Mesendoderm (in vitro differentiated cells): ENCODE results near the gene PCSK6.

Experiments
- DNase-seq: peaks from one replicate; pipeline ENCODE4 v3.0.0; 2013
- H2AK5ac ChIP-seq: 2 replicates; pipeline ENCODE4 v1.6.1; 2013; ENCODE audit warnings: low read length, inconsistent platforms
- H2BK120ac ChIP-seq: 2 replicates; pipeline ENCODE4 v1.6.1; 2013; ENCODE audit warnings: low read depth, mild to moderate bottlenecking, low read length, moderate library complexity, mixed read lengths
- H2BK15ac ChIP-seq: replicated peaks from 2 replicates; pipeline ENCODE4 v1.6.1; 2013; ENCODE audit warnings: low read depth, mild to moderate bottlenecking, moderate library complexity
- H2BK5ac ChIP-seq: 2 replicates; pipeline ENCODE4 v1.6.1; 2013; ENCODE audit warnings: low read length, inconsistent platforms
- H3K18ac ChIP-seq: 2 replicates; pipeline ENCODE4 v1.6.1; 2013; ENCODE audit warnings: mild to moderate bottlenecking, low read length, mixed read lengths
- H3K23ac ChIP-seq: one replicate; pipeline ENCODE4 v1.6.1; 2013; ENCODE audit warnings: low read length
- H3K27ac ChIP-seq: 2 replicates; pipeline ENCODE4 v1.5.1; 2013; ENCODE audit warnings: low read depth, mild to moderate bottlenecking, inconsistent platforms, low read length, moderate library complexity
- H3K27me3 ChIP-seq: 2 replicates; pipeline ENCODE4 v1.6.1; 2013; ENCODE audit warnings: low read length, control low read depth, mild to moderate bottlenecking, inconsistent platforms; ENCODE audit not compliant: insufficient read depth, poor library complexity
- H3K36me3 ChIP-seq: 2 replicates; pipeline ENCODE4 v1.6.1; 2013; ENCODE audit warnings: low read length, inconsistent platforms; ENCODE audit not compliant: control insufficient read depth, insufficient read depth
- H3K4ac ChIP-seq: one replicate; pipeline ENCODE4 v1.6.1; 2013; ENCODE audit warnings: low read depth, mild to moderate bottlenecking, low read length, moderate library complexity
- H3K4me1 ChIP-seq: 2 replicates; pipeline ENCODE4 v1.6.1; 2013; ENCODE audit warnings: low read depth, low read length, inconsistent platforms; ENCODE audit not compliant: control insufficient read depth
- H3K4me2 ChIP-seq: 2 replicates; pipeline ENCODE4 v1.6.1; 2013; ENCODE audit warnings: low read length
- H3K4me3 ChIP-seq: 2 replicates; pipeline ENCODE4 v1.5.1; 2013; ENCODE audit warnings: mild to moderate bottlenecking, low read length
- H3K56ac ChIP-seq: one replicate; pipeline ENCODE4 v1.6.1; 2013; ENCODE audit warnings: low read length
- H3K79me1 ChIP-seq: 2 replicates; pipeline ENCODE4 v1.6.1; 2013; ENCODE audit warnings: low read length, inconsistent platforms
- H3K79me2 ChIP-seq: 2 replicates; pipeline ENCODE4 v1.6.1; 2013; ENCODE audit warnings: mild to moderate bottlenecking, low read length; ENCODE audit not compliant: control insufficient read depth, insufficient read depth
- H3K9ac ChIP-seq: 2 replicates; pipeline ENCODE4 v1.6.1; 2013; ENCODE audit warnings: low read length, inconsistent platforms
- H4K5ac ChIP-seq: one replicate; pipeline ENCODE4 v1.6.1; 2013; ENCODE audit warnings: low read length
- H4K8ac ChIP-seq: one replicate; pipeline ENCODE4 v1.6.1; 2013; ENCODE audit warnings: low read depth, mild to moderate bottlenecking, control low read depth, low read length, moderate library complexity
- WGBS: extraction: QIAGEN DNeasy Blood & Tissue Kit; methylation state at CpG from one replicate; pipeline ENCODE4 v1.1.7; 2013; ENCODE audit warnings: low lambda C conversion rate, missing lambda C conversion rate; ENCODE audit not compliant: insufficient coverage; ENCODE audit errors: extremely low coverage; 5-methylcytosine and 5-hydroxymethylcytosine counted together

PCSK6 gene

GRCh38 chr15:101437209-101437608, 52.3 kb downstream of the PCSK6 start:
- H2BK15ac ChIP-seq = no peak overlapping the region
- no peak overlapping the region for H2AK5ac ChIP-seq
- H2BK5ac ChIP-seq = no peak overlapping the region
- no peak overlapping the region for H4K5ac ChIP-seq
- H3K9ac ChIP-seq = no peak overlapping the region
- no peak overlapping the region for H3K27ac ChIP-seq
- H3K56ac ChIP-seq = no peak overlapping the region
- H3K23ac ChIP-seq = no peak overlapping the region
- no peak overlapping the region for H4K8ac ChIP-seq
- no peaks in the 10 kb centered on the region for H3K79me2 ChIP-seq
- H3K27me3 ChIP-seq = no peaks in the 10 kb centered on the region
- no peaks in the 10 kb centered on the region for H3K4me1 ChIP-seq
- H3K36me3 ChIP-seq = no peaks in the 10 kb centered on the region
- H3K18ac ChIP-seq = no peak overlapping the region
- DNase-seq = no peak
- H2BK120ac ChIP-seq = no peak overlapping the region
- no peak overlapping the region for H3K4me2 ChIP-seq
- no CpG with 5 or more reads among the region's 12 CpGs for WGBS
- no peaks in the 10 kb centered on the region for H3K79me1 ChIP-seq
- no peak overlapping the region for H3K4ac ChIP-seq
- no peak overlapping the region for H3K4me3 ChIP-seq

DNA sequence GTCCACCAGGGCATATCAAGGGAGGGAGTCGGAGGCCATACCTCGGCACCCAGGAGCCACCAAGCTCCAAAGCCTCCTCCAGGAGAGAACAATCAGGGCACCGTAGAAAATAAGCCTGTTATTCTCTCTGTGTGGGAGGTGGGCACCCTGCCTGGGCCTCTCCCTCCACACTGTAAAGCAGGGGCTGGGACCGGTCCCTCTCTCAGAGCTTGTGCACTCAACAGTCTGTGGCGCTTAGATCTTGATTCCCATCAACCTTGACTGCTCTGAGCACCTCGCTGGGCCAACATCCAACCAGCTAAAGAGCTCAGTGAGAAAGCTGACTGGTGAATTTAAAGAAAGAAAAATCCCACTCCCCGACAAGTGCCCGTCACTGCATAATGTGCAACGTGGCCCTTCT, 53.0 kb downstream of the PCSK6 start:
- Histone ChIP-seq H2BK15ac (no peak overlapping the region), H3K4ac (no peak overlapping the region), H3K27me3 (no peaks in the 10 kb centered on the region), H3K27ac (no peak overlapping the region), H3K56ac (no peak overlapping the region), H3K79me1 (no peaks in the 10 kb centered on the region), H3K18ac (no peak overlapping the region), H3K23ac (no peak overlapping the region), H3K4me3 (no peak overlapping the region), H2AK5ac (no peak overlapping the region), H4K5ac (no peak overlapping the region), H2BK120ac (no peak overlapping the region), H3K79me2 (no peaks in the 10 kb centered on the region), H3K36me3 (no peaks in the 10 kb centered on the region), H3K4me2 (no peak overlapping the region), H2BK5ac (no peak overlapping the region), H4K8ac (no peak overlapping the region), H3K4me1 (no peaks in the 10 kb centered on the region), H3K9ac (no peak overlapping the region)
- DNase-seq = no peak
- no CpG with 5 or more reads among the region's 9 CpGs for WGBS

DNA sequence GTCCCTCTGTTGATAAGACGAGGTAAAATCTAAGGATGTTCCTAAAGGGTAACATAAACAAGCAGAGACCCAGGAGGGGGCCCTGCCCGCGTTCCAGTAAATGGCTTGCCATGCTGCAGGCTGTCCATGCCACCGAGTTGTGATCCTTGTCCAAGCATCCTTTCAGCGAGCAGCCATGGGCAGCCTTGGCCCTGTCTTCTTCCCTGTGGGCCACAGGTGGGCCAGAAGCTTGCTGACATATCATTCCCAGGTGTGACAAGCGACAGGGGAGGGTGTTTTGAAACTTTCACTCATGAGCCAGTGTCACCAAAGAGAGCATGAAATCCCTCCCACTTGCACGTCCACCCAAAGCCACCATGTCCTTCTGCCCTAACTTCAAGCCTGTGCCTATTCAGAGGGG, 53.7 kb downstream of the PCSK6 start:
- Histone ChIP-seq H2BK5ac (no peak overlapping the region), H3K56ac (no peak overlapping the region), H3K18ac (no peak overlapping the region), H3K79me1 (no peaks in the 10 kb centered on the region), H3K4me2 (no peak overlapping the region), H4K5ac (no peak overlapping the region), H3K79me2 (no peaks in the 10 kb centered on the region), H2BK15ac (no peak overlapping the region), H3K4ac (no peak overlapping the region), H2BK120ac (no peak overlapping the region), H3K27ac (no peak overlapping the region), H3K4me1 (no peaks in the 10 kb centered on the region), H3K36me3 (no peaks in the 10 kb centered on the region), H3K4me3 (no peak overlapping the region), H3K27me3 (no peaks in the 10 kb centered on the region), H3K23ac (no peak overlapping the region), H3K9ac (no peak overlapping the region), H2AK5ac (no peak overlapping the region), H4K8ac (no peak overlapping the region)
- DNase-seq = no peak
- no CpG with 5 or more reads among the region's 7 CpGs for WGBS

GRCh38 chr15:101434032-101434920, 55.2 kb downstream of the PCSK6 start:
- WGBS = no CpG with 5 or more reads among the region's 21 CpGs
- Histone ChIP-seq H3K4ac (no peak overlapping the region), H3K36me3 (no peaks in the 10 kb centered on the region), H3K79me1 (no peaks in the 10 kb centered on the region), H4K8ac (no peak overlapping the region), H3K4me3 (no peak overlapping the region), H4K5ac (no peak overlapping the region), H3K27me3 (no peaks in the 10 kb centered on the region), H2BK5ac (no peak overlapping the region), H3K79me2 (no peaks in the 10 kb centered on the region), H3K18ac (no peak overlapping the region), H2AK5ac (no peak overlapping the region), H3K4me2 (no peak overlapping the region), H3K9ac (no peak overlapping the region), H3K23ac (no peak overlapping the region), H3K56ac (no peak overlapping the region), H2BK15ac (no peak overlapping the region), H3K27ac (no peak overlapping the region), H2BK120ac (no peak overlapping the region), H3K4me1 (no peaks in the 10 kb centered on the region)
- DNase-seq = no peak

DNA sequence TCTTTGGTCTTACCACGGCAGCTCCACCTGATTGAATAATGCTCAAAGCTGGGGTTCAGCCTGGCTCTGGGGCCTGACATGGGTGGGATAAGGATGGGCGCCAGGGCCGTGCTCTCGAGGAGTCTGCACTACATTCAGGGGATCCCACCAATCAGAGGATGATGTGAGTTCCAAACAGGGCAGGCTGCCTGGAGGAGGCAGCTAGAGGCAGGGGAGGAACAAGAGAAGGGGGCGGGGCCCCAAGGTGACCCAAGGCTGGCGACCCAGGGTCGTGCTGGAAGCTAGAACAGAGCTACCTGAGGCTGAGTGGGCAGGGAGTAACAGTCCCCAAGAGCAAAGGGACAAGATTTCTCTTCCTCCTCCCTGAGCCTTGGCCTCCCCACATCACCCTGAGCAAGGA, 56.1 kb downstream of the PCSK6 start:
- WGBS = no CpG with 5 or more reads among the region's 7 CpGs
- H3K23ac ChIP-seq = no peak overlapping the region

DNA sequence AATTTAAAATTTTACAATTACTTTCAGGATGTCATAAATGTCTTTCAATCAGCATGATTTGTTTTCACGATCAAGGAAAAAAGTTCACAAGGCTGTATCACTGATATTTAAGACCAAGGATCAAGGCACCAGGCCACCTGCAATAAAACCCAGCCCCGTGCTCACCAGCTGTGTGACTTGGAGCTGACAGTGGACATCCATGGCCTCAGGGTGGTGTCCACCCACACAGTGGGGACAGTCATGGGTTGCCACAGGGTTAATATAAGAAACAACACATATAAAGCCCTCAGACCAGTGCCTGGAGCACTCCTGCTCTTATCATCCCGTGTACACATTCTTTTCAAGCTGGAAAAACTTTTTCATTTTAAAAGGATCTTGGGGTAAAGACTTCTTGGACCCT, 56.5 kb downstream of the PCSK6 start:
- no peak for DNase-seq
- Histone ChIP-seq H3K79me1 (no peaks in the 10 kb centered on the region), H3K23ac (no peak overlapping the region), H3K4me2 (no peak overlapping the region), H3K18ac (no peak overlapping the region), H2BK120ac (no peak overlapping the region), H3K27ac (no peak overlapping the region), H3K4me1 (no peaks in the 10 kb centered on the region), H4K5ac (no peak overlapping the region), H4K8ac (no peak overlapping the region), H3K27me3 (no peaks in the 10 kb centered on the region), H3K4ac (no peak overlapping the region), H2AK5ac (no peak overlapping the region), H3K36me3 (no peaks in the 10 kb centered on the region), H2BK15ac (no peak overlapping the region), H2BK5ac (no peak overlapping the region), H3K56ac (no peak overlapping the region), H3K79me2 (no peaks in the 10 kb centered on the region), H3K9ac (no peak overlapping the region), H3K4me3 (no peak overlapping the region)
- no CpG with 5 or more reads among the region's 3 CpGs for WGBS

More for the DNA sequence above, 56.1 kb downstream of the PCSK6 start:
- H3K4me1 ChIP-seq = no peaks in the 10 kb centered on the region
- H3K27ac ChIP-seq = no peak overlapping the region
- no peak for DNase-seq
- H3K36me3 ChIP-seq = no peaks in the 10 kb centered on the region
- H3K79me1 ChIP-seq = no peaks in the 10 kb centered on the region
- H2BK5ac ChIP-seq = no peak overlapping the region
- H2BK120ac ChIP-seq = no peak overlapping the region
- H3K4me3 ChIP-seq = no peak overlapping the region
- H2AK5ac ChIP-seq = no peak overlapping the region
- no peak overlapping the region for H2BK15ac ChIP-seq
- H3K9ac ChIP-seq = no peak overlapping the region
- no peaks in the 10 kb centered on the region for H3K27me3 ChIP-seq
- H3K4me2 ChIP-seq = no peak overlapping the region
- H4K8ac ChIP-seq = no peak overlapping the region
- H3K4ac ChIP-seq = no peak overlapping the region
- no peak overlapping the region for H3K18ac ChIP-seq
- no peak overlapping the region for H4K5ac ChIP-seq
- no peak overlapping the region for H3K56ac ChIP-seq
- no peaks in the 10 kb centered on the region for H3K79me2 ChIP-seq
